GM12865 (cell line): ENCODE measurements around the gene VASH2.

ENCODE experiments used
- DNase-seq: peaks from one replicate; pipeline ENCODE4 v3.0.0; 2010; ENCODE audit warnings: low read depth
- H3K4me3 ChIP-seq: 2 replicates; pipeline ENCODE4 v1.5.1; 2011; ENCODE audit warnings: mild to moderate bottlenecking, low read depth, low read length, control low read depth
- TF ChIP-seq, protein P1 (sequence below): IDR thresholded peaks from 2 replicates; pipeline ENCODE4 v1.5.1; 2011; ENCODE audit warnings: low read length, control low read depth, low read depth, inconsistent platforms; ENCODE audit not compliant: insufficient read depth; ENCODE audit errors: missing control alignments

The VASH2 gene

DNA sequence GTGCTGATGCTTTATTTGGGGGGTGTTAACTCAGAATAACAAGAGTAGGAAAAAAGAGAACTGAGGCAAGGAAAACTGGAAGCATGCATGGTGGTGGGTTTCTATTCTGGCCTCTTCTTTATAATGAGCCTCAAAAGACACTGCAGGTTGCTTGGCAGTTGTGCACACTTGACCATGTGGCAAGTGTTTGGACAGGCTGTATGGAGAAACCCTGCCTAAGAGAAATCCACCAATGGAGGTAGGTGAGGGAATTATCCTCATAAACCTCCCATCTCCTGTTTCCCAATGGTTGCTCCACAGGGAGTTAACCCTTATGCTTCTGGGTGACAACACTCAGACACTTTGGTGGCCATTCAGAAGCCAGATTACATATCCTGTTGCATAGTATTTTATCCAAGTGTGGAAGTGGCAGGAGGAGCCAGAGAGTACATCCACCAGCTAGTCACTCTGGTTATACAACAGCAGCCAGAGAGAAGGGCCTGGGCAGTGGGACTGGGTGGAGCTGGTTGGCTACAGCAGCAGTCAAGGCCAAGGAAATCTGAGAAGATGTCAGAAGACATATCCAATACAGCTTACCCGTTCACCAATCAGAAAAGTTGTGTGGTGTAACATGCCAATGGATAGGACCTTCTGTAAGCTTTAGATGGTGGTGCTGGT lies 16.4 kb upstream of the VASH2 start:
- DNase-seq, result no peak
- TF ChIP-seq, protein P1, sequence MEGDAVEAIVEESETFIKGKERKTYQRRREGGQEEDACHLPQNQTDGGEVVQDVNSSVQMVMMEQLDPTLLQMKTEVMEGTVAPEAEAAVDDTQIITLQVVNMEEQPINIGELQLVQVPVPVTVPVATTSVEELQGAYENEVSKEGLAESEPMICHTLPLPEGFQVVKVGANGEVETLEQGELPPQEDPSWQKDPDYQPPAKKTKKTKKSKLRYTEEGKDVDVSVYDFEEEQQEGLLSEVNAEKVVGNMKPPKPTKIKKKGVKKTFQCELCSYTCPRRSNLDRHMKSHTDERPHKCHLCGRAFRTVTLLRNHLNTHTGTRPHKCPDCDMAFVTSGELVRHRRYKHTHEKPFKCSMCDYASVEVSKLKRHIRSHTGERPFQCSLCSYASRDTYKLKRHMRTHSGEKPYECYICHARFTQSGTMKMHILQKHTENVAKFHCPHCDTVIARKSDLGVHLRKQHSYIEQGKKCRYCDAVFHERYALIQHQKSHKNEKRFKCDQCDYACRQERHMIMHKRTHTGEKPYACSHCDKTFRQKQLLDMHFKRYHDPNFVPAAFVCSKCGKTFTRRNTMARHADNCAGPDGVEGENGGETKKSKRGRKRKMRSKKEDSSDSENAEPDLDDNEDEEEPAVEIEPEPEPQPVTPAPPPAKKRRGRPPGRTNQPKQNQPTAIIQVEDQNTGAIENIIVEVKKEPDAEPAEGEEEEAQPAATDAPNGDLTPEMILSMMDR, result no peak
- no peak overlapping the region for H3K4me3 ChIP-seq

DNA sequence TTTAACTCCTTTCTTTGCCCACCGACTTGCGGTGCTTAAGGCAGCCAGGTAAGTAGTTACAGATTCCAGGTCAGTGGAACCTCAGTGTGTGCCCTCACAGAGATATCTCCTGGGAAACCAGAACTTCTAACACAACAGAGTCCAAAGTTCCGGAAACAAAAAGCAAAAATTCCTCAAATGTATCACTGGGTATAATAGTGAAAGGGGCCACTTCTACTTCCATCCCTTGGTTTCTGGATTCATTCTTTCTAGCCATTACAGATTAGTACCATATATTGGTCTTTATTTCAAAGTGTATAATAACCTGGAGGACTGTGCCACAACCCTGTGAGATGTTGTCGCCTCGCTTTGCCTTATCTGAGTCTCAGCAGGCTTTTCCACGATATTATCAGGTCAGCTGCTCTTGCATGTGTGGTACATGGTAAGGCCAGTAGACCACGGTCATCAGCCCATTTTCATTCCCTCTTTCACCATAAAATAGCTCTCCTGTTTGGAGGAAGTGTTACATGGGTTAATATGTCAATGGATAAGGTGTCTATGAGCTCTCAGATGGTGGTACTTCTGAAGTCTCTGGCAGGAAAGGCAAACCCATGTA lies 14.9 kb upstream of the VASH2 start:
- DNase-seq, result no peak
- H3K4me3 ChIP-seq, result no peak overlapping the region
- TF ChIP-seq, protein P1, result no peak

DNA sequence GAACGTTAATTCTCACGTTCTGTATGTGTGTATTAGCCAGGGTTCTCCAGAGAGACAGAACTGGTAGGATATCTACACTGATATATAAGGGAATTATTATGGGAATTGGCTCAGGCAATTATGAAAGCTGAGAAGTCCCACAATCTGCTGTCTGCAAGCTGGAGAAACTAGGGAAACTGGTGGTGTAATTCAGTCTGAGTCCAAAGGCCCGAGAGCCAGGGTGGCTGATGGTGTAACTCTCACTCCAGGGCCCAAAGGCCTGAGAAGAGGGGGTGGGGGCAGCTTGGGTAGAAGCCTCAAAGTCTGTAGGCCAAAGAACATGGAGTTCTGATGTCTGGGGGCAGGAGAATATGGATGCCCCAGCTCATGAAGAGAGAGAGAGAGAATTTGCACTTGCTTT lies 13.3 kb upstream of the VASH2 start:
- no peak overlapping the region for H3K4me3 ChIP-seq
- TF ChIP-seq, protein P1, result no peak
- DNase-seq, result no peak

DNA sequence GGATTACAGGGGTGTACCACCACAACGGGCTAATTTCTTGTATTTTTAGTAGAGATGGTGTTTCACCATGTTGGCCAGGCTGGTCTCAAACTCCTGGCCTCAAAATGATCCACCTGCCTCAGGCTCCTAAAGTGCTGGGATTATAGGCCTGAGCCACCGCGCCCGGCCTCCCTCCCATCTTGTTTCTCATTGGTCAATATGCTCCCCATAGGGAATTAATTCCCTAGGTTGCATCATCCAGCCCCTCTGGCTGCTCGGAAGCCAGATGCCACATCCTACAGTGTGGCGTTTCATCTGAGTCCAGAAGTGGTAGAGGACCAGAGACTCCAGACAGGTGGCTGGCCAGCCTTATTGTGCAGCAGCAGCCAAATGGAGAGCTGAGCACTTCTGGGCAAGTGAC lies 11.5 kb upstream of the VASH2 start:
- DNase-seq, result no peak
- TF ChIP-seq, protein P1, result no peak
- H3K4me3 ChIP-seq, result no peak overlapping the region

- DNase-seq, result no peak
- no peak overlapping the region for H3K4me3 ChIP-seq
- TF ChIP-seq, protein P1, result no peak
Measured at GRCh38 chr1:212941452-212941851, 8.9 kb upstream of the VASH2 start.

DNA sequence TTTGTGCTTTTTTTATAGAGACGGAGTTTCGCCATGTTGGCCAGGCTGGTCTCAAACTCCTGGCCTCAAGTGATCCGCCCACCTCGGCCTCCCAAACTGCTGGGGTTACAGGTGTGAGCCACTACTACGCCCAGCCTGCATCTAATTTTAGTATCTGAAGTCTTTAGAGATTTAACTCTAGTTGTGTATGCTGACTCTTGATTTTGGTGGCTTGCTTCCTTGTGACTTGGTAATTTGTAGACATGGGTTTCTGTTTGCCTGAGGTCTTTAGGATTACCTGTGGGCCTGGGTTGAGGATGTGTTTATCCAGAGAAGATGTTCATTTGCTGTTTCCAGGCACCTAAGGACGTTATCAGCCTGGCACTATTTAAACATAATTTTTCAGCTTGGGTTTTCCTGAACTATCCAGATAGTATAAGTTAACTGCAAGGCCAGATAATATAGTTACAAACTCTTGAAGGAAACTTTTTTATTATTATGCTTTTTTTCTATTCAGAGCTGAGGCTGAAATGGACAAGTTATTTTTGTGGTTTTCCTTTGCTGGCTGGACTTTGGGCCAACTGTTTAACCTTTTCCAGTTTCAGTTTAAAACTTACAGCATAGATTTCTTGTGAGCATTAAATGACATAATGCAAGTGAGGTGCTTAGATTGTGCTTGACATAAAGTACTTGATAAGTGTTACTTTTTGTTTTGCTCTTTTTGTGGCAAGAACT lies 7.5 kb upstream of the VASH2 start:
- DNase-seq, result no peak
- no peak overlapping the region for H3K4me3 ChIP-seq
- TF ChIP-seq, protein P1, result no peak

DNA sequence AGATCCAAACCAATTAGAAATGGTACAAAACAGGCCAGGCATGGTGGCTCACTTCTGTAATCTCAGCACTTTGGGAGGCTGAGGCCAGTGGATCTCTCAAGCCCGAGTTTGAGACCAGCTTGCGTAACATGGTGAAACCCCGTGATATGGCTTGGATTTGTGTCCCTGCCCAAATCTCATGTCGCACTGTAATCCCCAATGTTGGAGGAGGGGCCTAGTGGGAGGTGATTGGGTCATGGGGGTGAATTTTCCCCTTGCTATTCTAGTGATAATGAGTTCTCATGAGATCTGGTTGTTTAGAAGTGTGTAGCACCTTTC lies 7.0 kb upstream of the VASH2 start:
- no peak for DNase-seq
- TF ChIP-seq, protein P1, result no peak
- no peak overlapping the region for H3K4me3 ChIP-seq
